Activated CD4-positive, alpha-beta T cell treated with anti-CD3 and anti-CD28 coated beads for 36 hours (primary cell): Measurements from ENCODE around the gene DPYSL3. TPM values are rescaled to one million over a fixed set of nuclear protein-coding genes. Genes with fewer than 3 reads are reported as not detected.

ENCODE experiments used
- ATAC-seq: fragments of 200-7000 bp; cut with Tn5 transposase; one replicate; pipeline ENCODE4 v1.10.0; 2021; ENCODE audit warnings: mild to moderate bottlenecking, moderate library complexity
- CTCF ChIA-PET: fragments of 350-600 bp; sonication (Branson Sonifier 250); formaldehyde crosslinking; loops from one replicate; lab custom pipeline; 2021; ENCODE audit warnings: antibody characterized with exemption; lab: Charles Lee
- POLR2A ChIA-PET: fragments of 350-600 bp; sonication (Branson Sonifier 250); formaldehyde crosslinking; loops from one replicate; lab custom pipeline; 2021; ENCODE audit warnings: antibody characterized with exemption, inconsistent platforms; lab: Charles Lee
- DNase-seq: peaks from one replicate; pipeline ENCODE4 v3.0.0-alpha.2; 2020
- H3K27ac Mint-ChIP-seq: one replicate; pipeline ENCODE4 v1.8.0; 2021; ENCODE audit warnings: mixed read lengths
- H3K27me3 Mint-ChIP-seq: one replicate; pipeline ENCODE4 v1.8.0; 2021; ENCODE audit warnings: mixed read lengths
- H3K36me3 Mint-ChIP-seq: one replicate; pipeline ENCODE4 v1.8.0; 2021; ENCODE audit warnings: low read depth, mixed read lengths
- H3K4me1 Mint-ChIP-seq: one replicate; pipeline ENCODE4 v1.8.0; 2021; ENCODE audit warnings: mixed read lengths
- H3K4me3 Mint-ChIP-seq: one replicate; pipeline ENCODE4 v1.8.0; 2021; ENCODE audit warnings: mild to moderate bottlenecking, moderate library complexity, mixed read lengths
- H3K9me3 Mint-ChIP-seq: one replicate; pipeline ENCODE4 v1.8.0; 2021; ENCODE audit warnings: low read depth, mixed read lengths
- intact Hi-C, 2 experiments: fragments of 100-400 bp; cut with DNase I in 1 of 2; cut with micrococcal nuclease in 1 of 2; formaldehyde crosslinking; loops; one replicate each; pipeline versions ENCODE4 v1.14.2 to v1.15.1; 2022 to 2024; cut with DNase I, micrococcal nuclease
- total RNA-seq, 2 experiments: library from RNA; stranded (reverse); gene quantifications; one replicate each; pipeline ENCODE4 v1.2.3, GENCODE V29; 2021

Gene DPYSL3
- total RNA-seq, 2 experiments from 2014 or later: 0.16 to 0.18 TPM

DNA sequence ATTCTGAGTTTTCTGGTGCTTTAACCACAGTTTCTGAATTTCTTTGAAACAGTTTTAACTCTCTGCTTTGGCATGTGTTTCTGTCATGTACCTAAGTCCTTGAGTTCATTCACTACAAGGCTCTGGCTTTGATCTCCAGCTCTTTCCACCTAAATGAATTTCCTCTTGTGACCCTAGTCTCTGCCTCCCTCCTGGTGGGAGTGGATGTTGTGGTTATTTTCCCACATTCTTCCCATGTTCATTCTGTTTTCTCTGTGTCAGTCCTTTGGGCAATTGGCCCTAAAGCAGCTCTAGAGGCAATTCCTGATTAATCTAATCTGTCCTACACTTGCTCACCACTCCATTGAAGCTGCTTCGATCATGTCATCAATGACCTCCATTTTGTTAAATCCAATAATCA is 28.4 kb upstream of the DPYSL3 start:
- POLR2A ChIA-PET: no interaction called here
- no peaks in the 10 kb centered on the region for H3K36me3 Mint-ChIP-seq
- intact Hi-C loops: no loop called here
- no peak for ATAC-seq
- no peak overlapping the region for H3K27ac Mint-ChIP-seq
- H3K9me3 Mint-ChIP-seq: no peaks in the 10 kb centered on the region
- no peak for DNase-seq
- H3K27me3 Mint-ChIP-seq: no peaks in the 10 kb centered on the region
- no peak overlapping the region for H3K4me3 Mint-ChIP-seq
- CTCF ChIA-PET: no interaction called here
- no peaks in the 10 kb centered on the region for H3K4me1 Mint-ChIP-seq

DNA sequence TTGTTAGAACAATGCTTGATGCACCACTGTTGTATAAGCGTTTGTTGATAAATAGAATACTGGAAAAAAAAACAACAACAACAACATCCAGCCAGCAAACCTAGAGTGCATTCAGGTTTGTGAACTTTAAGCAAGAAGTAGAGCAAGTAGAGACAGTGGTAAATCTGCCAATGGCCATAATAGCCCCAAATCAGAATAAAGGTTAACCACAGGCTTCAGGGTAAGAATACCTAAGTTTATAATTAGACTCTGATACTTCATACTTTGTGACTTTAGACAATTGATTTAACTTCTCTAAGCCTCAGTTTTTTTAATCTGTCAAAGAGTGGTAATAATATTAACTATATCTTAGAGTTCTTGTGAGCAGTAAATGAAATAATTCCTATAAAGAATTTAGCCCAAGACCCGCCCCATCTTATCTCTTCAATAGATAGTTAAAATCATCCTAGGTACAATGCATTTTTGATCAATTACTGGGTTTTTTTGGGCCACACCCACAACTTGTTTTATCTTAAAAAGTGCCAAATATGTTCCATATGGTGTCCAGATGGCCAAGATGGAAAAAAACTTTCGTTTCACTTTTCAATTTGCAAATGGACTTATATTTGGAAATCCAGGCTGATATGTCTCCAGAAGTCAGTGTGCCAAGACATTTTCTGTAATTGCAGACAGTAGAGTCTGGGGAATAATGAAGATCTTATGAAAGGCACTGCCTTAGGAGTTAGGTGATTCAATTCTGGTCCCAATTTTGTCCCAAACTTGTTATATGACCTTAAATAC is 24.5 kb upstream of the DPYSL3 start:
- no peaks in the 10 kb centered on the region for H3K9me3 Mint-ChIP-seq
- H3K27ac Mint-ChIP-seq: no peak overlapping the region
- H3K27me3 Mint-ChIP-seq: no peaks in the 10 kb centered on the region
- DNase-seq (no peak), ATAC-seq (no peak)
- POLR2A ChIA-PET: no interaction called here
- intact Hi-C loops: no loop called here
- H3K36me3 Mint-ChIP-seq: no peaks in the 10 kb centered on the region
- CTCF ChIA-PET: no interaction called here
- no peak overlapping the region for H3K4me3 Mint-ChIP-seq
- H3K4me1 Mint-ChIP-seq: no peaks in the 10 kb centered on the region

GRCh38 chr5:147532156-147532555 is 22.3 kb upstream of the DPYSL3 start:
- ATAC-seq (no peak), DNase-seq (no peak)
- ChIA-PET CTCF (no interaction called here), POLR2A (no interaction called here)
- intact Hi-C loops: no loop called here
- H3K4me1 Mint-ChIP-seq: no peaks in the 10 kb centered on the region
- H3K27ac Mint-ChIP-seq: no peak overlapping the region
- no peak overlapping the region for H3K4me3 Mint-ChIP-seq
- peaks cover 2% of the 10 kb centered on the region for H3K27me3 Mint-ChIP-seq
- H3K9me3 Mint-ChIP-seq: no peaks in the 10 kb centered on the region
- no peaks in the 10 kb centered on the region for H3K36me3 Mint-ChIP-seq

DNA sequence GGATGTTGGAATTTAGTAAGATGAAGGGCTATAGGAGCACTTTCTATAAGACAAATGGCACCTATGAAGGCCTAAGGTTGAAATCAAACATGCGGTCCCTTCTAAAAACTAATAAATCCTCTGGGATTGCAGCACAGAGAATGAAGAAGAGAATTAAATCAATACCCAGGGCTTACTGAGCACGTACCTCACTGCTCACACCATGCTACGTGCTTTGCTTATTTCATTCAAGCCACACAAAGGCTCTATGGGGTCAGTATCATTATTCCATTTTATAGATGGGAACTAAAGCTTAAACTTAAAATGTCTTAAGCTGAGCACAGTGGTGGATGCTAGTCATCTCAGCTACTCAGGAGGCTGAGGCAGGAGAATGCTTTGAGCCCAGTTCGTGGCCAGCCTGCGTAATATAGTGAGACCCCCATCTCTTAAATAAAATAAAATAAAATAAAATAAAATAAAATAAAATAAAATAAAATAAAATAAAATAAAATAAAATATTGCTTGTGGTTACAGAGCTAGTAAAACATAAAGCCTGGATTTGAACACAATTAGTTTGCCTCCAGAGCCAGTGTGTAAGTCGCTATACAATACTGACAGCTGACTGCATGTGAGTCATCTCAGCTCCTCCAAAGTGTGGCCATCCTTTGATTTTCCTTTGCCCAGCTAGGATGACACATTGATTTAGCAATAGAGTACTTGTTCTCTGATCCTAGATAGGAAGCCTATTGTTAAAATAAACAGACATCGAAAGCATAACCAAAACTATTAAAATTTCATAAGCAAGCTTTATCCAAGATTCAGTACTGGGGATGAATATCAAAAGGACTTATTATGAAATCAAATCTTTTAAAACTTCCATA is 20.9 kb upstream of the DPYSL3 start:
- Mint-ChIP-seq H3K36me3 (no peaks in the 10 kb centered on the region), H3K27ac (no peak overlapping the region), H3K27me3 (peaks cover 2% of the 10 kb centered on the region), H3K4me1 (no peaks in the 10 kb centered on the region), H3K9me3 (no peaks in the 10 kb centered on the region), H3K4me3 (no peak overlapping the region)
- ATAC-seq (no peak), DNase-seq (no peak)
- intact Hi-C loops: no loop called here
- CTCF ChIA-PET: interaction anchor here (1.0 kb wide), 1 partner anchor 11 kb away, joined by 3 read pairs; no protein-coding TSS in a partner anchor
- POLR2A ChIA-PET: no interaction called here

DNA sequence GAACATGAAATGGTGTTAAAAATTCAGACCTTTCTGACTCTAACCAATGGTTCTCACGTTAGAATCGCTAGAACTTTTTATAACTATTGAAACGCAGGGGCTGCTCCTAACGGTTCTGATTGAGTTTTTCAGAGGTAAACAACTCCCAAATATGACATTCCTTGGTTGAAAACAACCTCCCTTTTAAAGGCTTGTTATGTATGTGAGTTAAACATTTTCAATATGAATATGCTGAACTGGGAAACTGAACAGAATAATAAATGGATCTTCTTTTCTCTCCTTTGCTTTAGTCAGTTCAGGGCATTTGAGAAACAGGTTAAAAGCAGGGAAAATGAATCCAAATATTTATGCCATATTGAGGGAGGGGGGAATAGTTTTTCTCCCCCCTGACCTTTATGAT is 13.2 kb upstream of the DPYSL3 start:
- peaks cover 8% of the 10 kb centered on the region for H3K27me3 Mint-ChIP-seq
- ChIA-PET POLR2A (no interaction called here), CTCF (no interaction called here)

GRCh38 chr5:147522435-147522834 is 12.6 kb upstream of the DPYSL3 start:
- peaks cover 8% of the 10 kb centered on the region for H3K27me3 Mint-ChIP-seq
- H3K36me3 Mint-ChIP-seq: no peaks in the 10 kb centered on the region
- intact Hi-C loops: no loop called here
- ChIA-PET CTCF (no interaction called here), POLR2A (no interaction called here)
- no peaks in the 10 kb centered on the region for H3K4me1 Mint-ChIP-seq
- no peaks in the 10 kb centered on the region for H3K9me3 Mint-ChIP-seq
- DNase-seq (no peak), ATAC-seq (no peak)
- H3K27ac Mint-ChIP-seq: no peak overlapping the region
- H3K4me3 Mint-ChIP-seq: no peak overlapping the region

More for the DNA sequence above, 13.2 kb upstream of the DPYSL3 start:
- Mint-ChIP-seq H3K4me3 (no peak overlapping the region), H3K4me1 (no peaks in the 10 kb centered on the region), H3K9me3 (no peaks in the 10 kb centered on the region), H3K27ac (no peak overlapping the region), H3K36me3 (no peaks in the 10 kb centered on the region)
- DNase-seq (no peak), ATAC-seq (no peak)
- intact Hi-C loops: no loop called here

- DNase-seq (no peak), ATAC-seq (no peak)
- Mint-ChIP-seq H3K4me3 (no peak overlapping the region), H3K27me3 (peaks cover 8% of the 10 kb centered on the region), H3K36me3 (no peaks in the 10 kb centered on the region), H3K27ac (no peak overlapping the region), H3K9me3 (no peaks in the 10 kb centered on the region), H3K4me1 (no peaks in the 10 kb centered on the region)
- intact Hi-C loops: no loop called here
- ChIA-PET CTCF (no interaction called here), POLR2A (no interaction called here)
These were observed 10.6 kb upstream of the DPYSL3 start for GRCh38 chr5:147520450-147520849.

DNA sequence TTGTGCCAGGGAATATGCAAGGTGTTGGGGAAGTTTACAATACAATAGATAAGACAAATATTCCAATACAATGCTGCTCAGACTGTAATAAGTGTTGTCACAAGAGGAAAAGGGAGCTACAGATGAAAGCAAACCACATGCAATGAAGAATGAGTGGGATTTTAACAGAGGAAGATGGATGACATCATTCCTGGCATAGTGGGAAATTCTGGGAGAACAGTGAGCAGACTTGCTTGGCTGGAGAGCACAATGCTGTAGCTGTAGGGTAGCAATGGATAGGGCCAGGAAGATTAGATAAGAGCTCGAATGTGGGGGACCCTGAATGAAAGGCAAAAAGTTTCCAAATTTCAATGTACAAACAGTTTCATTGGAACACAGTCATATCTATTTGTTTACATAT is 9.5 kb upstream of the DPYSL3 start:
- no peaks in the 10 kb centered on the region for H3K9me3 Mint-ChIP-seq
- POLR2A ChIA-PET: no interaction called here
- peaks cover 8% of the 10 kb centered on the region for H3K27me3 Mint-ChIP-seq
- H3K36me3 Mint-ChIP-seq: no peaks in the 10 kb centered on the region
- intact Hi-C loops: no loop called here
- H3K4me3 Mint-ChIP-seq: no peak overlapping the region
- ATAC-seq (no peak), DNase-seq (no peak)
- CTCF ChIA-PET: interaction anchor here (1.0 kb wide), 1 partner anchor 9 kb away, joined by 3 read pairs; no protein-coding TSS in a partner anchor
- no peaks in the 10 kb centered on the region for H3K4me1 Mint-ChIP-seq
- no peak overlapping the region for H3K27ac Mint-ChIP-seq

- Mint-ChIP-seq H3K4me3 (no peak overlapping the region), H3K4me1 (no peaks in the 10 kb centered on the region), H3K9me3 (no peaks in the 10 kb centered on the region), H3K27me3 (peaks cover 11% of the 10 kb centered on the region), H3K36me3 (no peaks in the 10 kb centered on the region), H3K27ac (no peak overlapping the region)
- CTCF ChIA-PET: no interaction called here
- intact Hi-C loops: no loop called here
- DNase-seq: no peak
- ATAC-seq: no peak
- POLR2A ChIA-PET: no interaction called here
These were observed 7.5 kb upstream of the DPYSL3 start for GRCh38 chr5:147517383-147517782.

DNA sequence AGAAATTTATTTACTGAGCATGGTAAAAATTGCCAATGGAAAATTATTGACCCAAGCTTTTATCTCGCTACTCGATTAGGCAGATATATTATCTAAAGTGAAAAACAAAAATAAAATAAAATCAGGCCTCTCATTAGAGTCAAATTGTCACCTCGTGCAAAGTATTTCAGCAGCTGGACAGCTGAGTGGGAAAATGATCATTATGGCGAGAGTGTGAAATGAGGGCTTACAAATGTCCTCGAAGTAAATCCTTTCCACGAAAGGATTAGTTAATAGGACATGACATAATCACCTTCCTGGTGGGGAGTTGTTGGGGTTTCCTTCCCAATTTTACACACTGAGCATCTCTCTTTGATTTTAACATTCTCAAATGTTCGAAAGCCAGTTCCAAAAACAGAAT is 5.4 kb upstream of the DPYSL3 start:
- peaks cover 21% of the 10 kb centered on the region for H3K27me3 Mint-ChIP-seq
- no peak overlapping the region for H3K27ac Mint-ChIP-seq
- H3K36me3 Mint-ChIP-seq: no peaks in the 10 kb centered on the region
- intact Hi-C loops: no loop called here
- no peak for DNase-seq
- peaks cover 1% of the 10 kb centered on the region for H3K4me1 Mint-ChIP-seq
- CTCF ChIA-PET: no interaction called here
- H3K9me3 Mint-ChIP-seq: no peaks in the 10 kb centered on the region
- ATAC-seq: no peak
- POLR2A ChIA-PET: no interaction called here
- H3K4me3 Mint-ChIP-seq: no peak overlapping the region

- no peak overlapping the region for H3K4me3 Mint-ChIP-seq
- no peak for DNase-seq
- peaks cover 36% of the 10 kb centered on the region for H3K27me3 Mint-ChIP-seq
- peaks cover 5% of the 10 kb centered on the region for H3K4me1 Mint-ChIP-seq
- H3K27ac Mint-ChIP-seq: no peak overlapping the region
- POLR2A ChIA-PET: no interaction called here
- no peaks in the 10 kb centered on the region for H3K9me3 Mint-ChIP-seq
- H3K36me3 Mint-ChIP-seq: no peaks in the 10 kb centered on the region
- ATAC-seq: no peak
- CTCF ChIA-PET: no interaction called here
- intact Hi-C loops: no loop called here
These were observed 3.0 kb upstream of the DPYSL3 start for GRCh38 chr5:147512659-147513379.
